ENCODE results near the gene SAP30L.

SAP30L gene

GRCh38 chr5:154466147-154466546, 20.4 kb downstream of the SAP30L start:
- DNase-seq (ENCODE audit: low spot score), result no peak

GRCh38 chr5:154466671-154467070, 20.9 kb downstream of the SAP30L start:
- DNase-seq (ENCODE audit: low spot score), result no peak

- peak; percentile 71 for DNase-seq (ENCODE audit: low spot score)
Observed at GRCh38 chr5:154467655-154468354, 22.0 kb downstream of the SAP30L start.

GRCh38 chr5:154470137-154470536, 24.3 kb downstream of the SAP30L start:
- no peak for DNase-seq (ENCODE audit: low spot score)

GRCh38 chr5:154470947-154471870, 25.4 kb downstream of the SAP30L start:
- no peak for DNase-seq (ENCODE audit: low spot score)

- no peak for DNase-seq (ENCODE audit: low spot score)
Observed at GRCh38 chr5:154472871-154473580, 27.2 kb downstream of the SAP30L start.

GRCh38 chr5:154473581-154474283, 27.9 kb downstream of the SAP30L start:
- no peak for DNase-seq (ENCODE audit: low spot score)

GRCh38 chr5:154474396-154475334, 28.9 kb downstream of the SAP30L start:
- no peak for DNase-seq (ENCODE audit: low spot score)

GRCh38 chr5:154475591-154476353, 30.0 kb downstream of the SAP30L start:
- no peak for DNase-seq (ENCODE audit: low spot score)

GRCh38 chr5:154476354-154477205, 30.8 kb downstream of the SAP30L start:
- DNase-seq (ENCODE audit: low spot score), result no peak

GRCh38 chr5:154477382-154478223, 31.8 kb downstream of the SAP30L start:
- no peak for DNase-seq (ENCODE audit: low spot score)

- no peak for DNase-seq (ENCODE audit: low spot score)
Observed at GRCh38 chr5:154478224-154478565, 32.4 kb downstream of the SAP30L start, which contains the start of gene HAND1. Gene HAND1 (minus strand): TSS chr5:154478227. CDS start chr5:154478008, 219 bp downstream.

GRCh38 chr5:154478752-154479159, 33.0 kb downstream of the SAP30L start:
- no peak for DNase-seq (ENCODE audit: low spot score)

- DNase-seq (ENCODE audit: low spot score), result no peak
Observed at GRCh38 chr5:154479160-154479943, 33.6 kb downstream of the SAP30L start.

- no peak for DNase-seq (ENCODE audit: low spot score)
Observed at GRCh38 chr5:154479944-154480750, 34.4 kb downstream of the SAP30L start.

- DNase-seq (ENCODE audit: low spot score), result no peak
Observed at GRCh38 chr5:154480847-154481246, 35.0 kb downstream of the SAP30L start.
